GM06990 (cell line): Measurements from ENCODE around the gene SORCS3.

Experiments
- DNase-seq: peaks from one replicate; pipeline ENCODE4 v3.0.0-alpha.2; 2011; ENCODE audit not compliant: insufficient read length; ENCODE audit errors: extremely low read depth
- H3K27me3 ChIP-seq: replicated peaks from 2 replicates; pipeline ENCODE4 v1.6.0; 2011; ENCODE audit warnings: low read length; ENCODE audit not compliant: control insufficient read depth, insufficient read depth
- H3K36me3 ChIP-seq: 2 replicates; pipeline ENCODE4 v1.5.1; 2011; ENCODE audit warnings: low read length; ENCODE audit not compliant: control insufficient read depth, insufficient read depth
- H3K4me3 ChIP-seq: replicated peaks from 2 replicates; pipeline ENCODE4 v1.5.1; 2011; ENCODE audit warnings: low read depth, mild to moderate bottlenecking, control low read depth, low read length
- CTCF ChIP-seq: IDR thresholded peaks from 2 replicates; pipeline ENCODE4 v1.5.1; 2011; ENCODE audit warnings: low read length, control low read depth, mild to moderate bottlenecking, inconsistent platforms; ENCODE audit not compliant: insufficient read depth, poor library complexity, severe bottlenecking

Gene SORCS3

GRCh38 chr10:105291571-105291970 lies 650.5 kb downstream of the SORCS3 start:
- Histone ChIP-seq H3K27me3 (no peaks in the 10 kb centered on the region), H3K36me3 (no peaks in the 10 kb centered on the region), H3K4me3 (no peak overlapping the region)
- no peak for TF ChIP-seq CTCF
- DNase-seq = no peak

- no peaks in the 10 kb centered on the region for H3K27me3 ChIP-seq
- no peak overlapping the region for H3K4me3 ChIP-seq
- no peak for TF ChIP-seq CTCF
- no peaks in the 10 kb centered on the region for H3K36me3 ChIP-seq
- no peak for DNase-seq
Measured at GRCh38 chr10:105292236-105292635, 651.1 kb downstream of the SORCS3 start.
